Measurements from ENCODE around the gene SARDH.

Gene SARDH

GRCh38 chr9:133665096-133665495 lies 73.1 kb downstream of the SARDH start:
- DNase-seq = no peak

GRCh38 chr9:133664173-133665050 lies 73.7 kb downstream of the SARDH start:
- no peak for DNase-seq

- DNase-seq = no peak
Measured at GRCh38 chr9:133661846-133662540, 76.2 kb downstream of the SARDH start.

- no peak for DNase-seq
Measured at GRCh38 chr9:133659516-133659915, 78.6 kb downstream of the SARDH start.

- peak; percentile 26 to 29 for DNase-seq
Measured at GRCh38 chr9:133658442-133659431, 79.4 kb downstream of the SARDH start.

GRCh38 chr9:133657120-133657661 lies 81.0 kb downstream of the SARDH start:
- no peak for DNase-seq

- DNase-seq = peak; percentile 8 to 24
Measured at GRCh38 chr9:133656211-133657119, 81.7 kb downstream of the SARDH start.

GRCh38 chr9:133655701-133656100 lies 82.5 kb downstream of the SARDH start:
- no peak for DNase-seq

- no peak for DNase-seq
Measured at GRCh38 chr9:133654736-133655657, 83.2 kb downstream of the SARDH start.

- DNase-seq = no peak
Measured at GRCh38 chr9:133653638-133654037, 84.5 kb downstream of the SARDH start.

GRCh38 chr9:133650026-133650425 lies 88.1 kb downstream of the SARDH start:
- no peak for DNase-seq

GRCh38 chr9:133649194-133649593 lies 89.0 kb downstream of the SARDH start:
- DNase-seq = no peak

- no peak for DNase-seq
Measured at GRCh38 chr9:133647765-133648469, 90.2 kb downstream of the SARDH start.

GRCh38 chr9:133647148-133647547 lies 91.0 kb downstream of the SARDH start:
- DNase-seq = no peak

GRCh38 chr9:133645021-133645765 lies 93.0 kb downstream of the SARDH start:
- DNase-seq = no peak

- no peak for DNase-seq
Measured at GRCh38 chr9:133643978-133644760, 94.0 kb downstream of the SARDH start.

GRCh38 chr9:133643362-133643755 lies 94.8 kb downstream of the SARDH start:
- no peak for DNase-seq

- DNase-seq = no peak
Measured at GRCh38 chr9:133642708-133643361, 95.3 kb downstream of the SARDH start.

All from activated CD4-positive, alpha-beta T cell treated with anti-CD3 and anti-CD28 coated beads, Interleukin-2, amount 50 U/mL, for 48 hours (primary cell).